HG03159 (cell line): ENCODE measurements around the gene SYT3.

Experiments
- ATAC-seq: cut with Tn5 transposase; IDR thresholded peaks from one replicate; pipeline ENCODE4 v1.9.1; 2021; ENCODE audit warnings: mild to moderate bottlenecking, moderate library complexity; ENCODE audit not compliant: unreplicated experiment

SYT3 gene

DNA sequence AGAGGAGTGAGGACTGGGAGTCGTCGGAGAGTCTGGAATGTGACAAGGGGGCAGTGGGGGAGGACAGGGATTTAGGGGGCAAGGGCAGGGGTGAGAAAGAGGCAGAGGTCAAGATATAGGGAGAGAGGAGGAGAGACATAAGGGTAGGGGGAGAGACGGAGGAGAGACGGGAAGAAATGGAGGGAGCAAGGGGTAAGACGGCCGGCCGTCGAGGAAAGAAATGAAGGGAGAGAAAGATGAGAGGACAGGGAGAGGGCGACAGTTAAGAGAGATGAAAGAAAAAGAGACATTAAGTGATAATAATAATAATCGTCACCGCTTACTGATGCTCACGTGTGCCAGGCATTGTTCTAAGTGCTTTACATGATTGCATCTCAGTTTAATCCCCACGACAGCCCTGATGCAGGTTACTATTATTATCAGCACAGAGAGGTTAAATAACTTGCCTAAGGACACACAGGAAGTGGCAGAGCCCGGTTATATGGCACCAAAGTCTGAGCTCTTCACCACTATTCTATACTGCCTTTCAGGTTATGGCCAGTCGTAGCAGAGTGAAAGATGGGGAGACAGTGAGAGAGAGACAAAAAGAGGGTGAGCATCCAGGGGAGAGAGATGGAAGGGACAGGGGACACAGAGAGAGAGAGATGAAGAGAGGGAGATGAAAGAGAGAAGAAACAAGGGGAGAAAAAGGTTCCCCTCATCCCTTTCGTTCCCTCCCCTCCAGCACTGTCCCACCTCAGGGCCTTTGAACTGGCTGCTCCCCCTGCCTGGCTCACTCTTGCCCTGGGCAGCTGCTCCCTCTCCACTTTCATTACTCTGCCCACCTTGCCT is 23.2 kb upstream of the SYT3 start:
- ATAC-seq: no peak

DNA sequence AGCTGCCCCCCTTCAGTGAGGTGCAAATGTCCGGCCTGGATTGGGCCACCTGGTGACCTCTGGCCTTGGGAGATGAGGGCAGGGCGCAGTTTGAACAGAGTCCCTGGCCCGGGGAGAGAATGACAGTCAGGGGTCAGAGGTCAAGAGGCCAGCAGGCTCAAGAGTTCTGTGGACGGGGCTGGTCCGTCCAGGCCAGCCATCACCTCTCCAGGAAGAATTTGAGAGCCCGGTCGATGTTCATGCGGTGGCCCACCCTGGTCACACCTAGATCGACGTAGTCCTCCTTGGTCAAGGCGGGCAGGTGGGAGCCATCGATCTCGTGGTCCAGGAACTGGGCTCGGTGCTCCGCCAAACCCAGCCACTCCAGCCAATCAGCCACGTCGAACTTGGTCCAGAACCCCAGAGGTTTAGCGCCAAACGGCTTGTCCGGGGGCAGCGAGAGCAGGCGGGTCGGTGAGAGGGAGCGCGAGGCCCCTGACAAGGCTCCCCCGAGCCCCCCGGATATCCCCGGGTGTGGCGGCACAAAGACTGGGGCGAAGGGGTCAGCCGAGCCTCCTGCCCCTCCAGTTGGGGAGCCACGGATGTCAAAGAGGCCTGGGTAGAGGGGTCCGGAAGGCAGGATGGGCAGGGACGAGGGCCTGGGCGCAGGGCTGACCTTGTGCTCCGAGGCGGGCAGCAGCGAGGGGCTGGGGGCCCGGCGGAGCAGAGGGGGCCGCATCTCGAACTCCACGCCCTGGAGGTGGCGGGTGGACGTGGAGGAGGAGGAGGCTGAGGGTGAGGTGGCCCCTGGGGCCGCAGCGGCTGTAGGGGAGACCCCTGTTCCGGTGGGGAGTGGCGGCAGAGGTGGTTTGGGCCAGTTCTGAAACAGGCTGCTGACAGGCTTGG is 22.3 kb upstream of the SYT3 start:
- ATAC-seq: no peak

DNA sequence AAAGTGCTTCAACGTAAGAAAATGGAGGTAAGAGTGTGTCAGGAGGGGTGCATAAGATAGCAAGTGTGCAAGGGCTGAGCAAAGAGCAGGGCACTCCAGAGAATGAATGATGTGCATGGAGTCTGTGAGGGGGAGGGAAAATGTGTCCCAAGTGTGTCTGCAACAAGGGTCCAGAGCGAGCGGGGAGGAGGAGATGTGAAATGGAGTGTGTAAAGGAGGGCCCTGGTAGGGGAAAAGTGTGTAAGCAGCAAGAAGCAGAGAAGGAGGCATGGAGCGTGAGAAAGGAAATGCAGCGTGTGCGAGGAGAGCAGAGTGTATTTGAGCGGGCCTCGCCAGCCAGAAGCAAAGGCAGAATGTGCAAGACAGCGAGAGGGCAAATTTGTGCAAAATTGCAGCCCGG is 21.3 kb upstream of the SYT3 start:
- no peak for ATAC-seq

DNA sequence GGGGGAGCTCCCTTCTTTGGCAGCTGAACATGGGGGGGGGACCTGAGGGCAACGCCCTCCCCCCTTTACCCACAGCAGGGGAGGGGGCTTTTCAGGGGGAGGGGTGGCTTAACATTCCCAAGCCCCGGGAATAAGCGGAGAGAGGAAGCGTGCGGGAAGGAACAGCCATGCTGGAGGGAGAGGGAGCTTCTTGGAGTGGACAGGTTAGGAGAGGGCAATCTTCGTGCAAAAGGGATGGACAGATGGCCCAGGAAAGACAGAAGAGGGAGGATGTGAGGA is 20.3 kb upstream of the SYT3 start:
- ATAC-seq: no peak

DNA sequence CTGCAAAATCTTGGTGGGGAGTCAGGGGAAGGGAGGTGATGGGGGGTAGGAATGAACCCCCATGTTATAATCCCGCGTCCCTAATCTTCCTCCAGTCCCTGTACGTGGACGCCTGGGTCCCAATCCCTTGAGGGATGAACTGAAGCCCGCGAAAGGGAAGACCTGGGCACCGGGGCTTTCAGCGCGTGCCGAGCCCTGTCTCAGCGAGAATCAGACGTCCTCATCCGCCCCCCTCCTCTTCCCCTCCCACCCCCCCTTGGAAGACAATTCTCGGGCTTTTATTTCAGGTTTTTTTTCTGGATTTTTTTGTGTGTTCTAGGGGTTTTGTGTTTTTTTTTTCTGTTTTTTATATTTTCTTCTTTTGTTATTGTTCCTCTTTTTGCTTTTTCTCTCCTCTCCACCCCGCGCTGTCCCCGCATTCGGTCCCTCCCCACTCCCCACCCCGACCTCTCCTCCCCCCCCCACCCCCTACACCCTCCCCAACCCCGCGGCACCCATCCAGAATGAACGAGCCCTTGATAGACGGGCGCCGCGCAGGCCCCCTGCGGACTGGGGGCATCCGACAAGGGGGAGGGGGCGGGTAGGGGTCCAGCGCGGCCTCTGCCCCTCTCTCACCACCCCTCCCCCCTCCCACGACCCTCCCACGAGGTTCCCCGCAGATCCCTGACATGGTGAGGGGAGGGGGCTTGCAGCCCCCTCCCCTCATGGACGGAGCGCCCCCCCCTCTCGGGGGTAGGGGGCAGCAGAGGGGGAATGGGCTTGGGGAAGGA is 19.8 kb upstream of the SYT3 start:
- no peak for ATAC-seq

DNA sequence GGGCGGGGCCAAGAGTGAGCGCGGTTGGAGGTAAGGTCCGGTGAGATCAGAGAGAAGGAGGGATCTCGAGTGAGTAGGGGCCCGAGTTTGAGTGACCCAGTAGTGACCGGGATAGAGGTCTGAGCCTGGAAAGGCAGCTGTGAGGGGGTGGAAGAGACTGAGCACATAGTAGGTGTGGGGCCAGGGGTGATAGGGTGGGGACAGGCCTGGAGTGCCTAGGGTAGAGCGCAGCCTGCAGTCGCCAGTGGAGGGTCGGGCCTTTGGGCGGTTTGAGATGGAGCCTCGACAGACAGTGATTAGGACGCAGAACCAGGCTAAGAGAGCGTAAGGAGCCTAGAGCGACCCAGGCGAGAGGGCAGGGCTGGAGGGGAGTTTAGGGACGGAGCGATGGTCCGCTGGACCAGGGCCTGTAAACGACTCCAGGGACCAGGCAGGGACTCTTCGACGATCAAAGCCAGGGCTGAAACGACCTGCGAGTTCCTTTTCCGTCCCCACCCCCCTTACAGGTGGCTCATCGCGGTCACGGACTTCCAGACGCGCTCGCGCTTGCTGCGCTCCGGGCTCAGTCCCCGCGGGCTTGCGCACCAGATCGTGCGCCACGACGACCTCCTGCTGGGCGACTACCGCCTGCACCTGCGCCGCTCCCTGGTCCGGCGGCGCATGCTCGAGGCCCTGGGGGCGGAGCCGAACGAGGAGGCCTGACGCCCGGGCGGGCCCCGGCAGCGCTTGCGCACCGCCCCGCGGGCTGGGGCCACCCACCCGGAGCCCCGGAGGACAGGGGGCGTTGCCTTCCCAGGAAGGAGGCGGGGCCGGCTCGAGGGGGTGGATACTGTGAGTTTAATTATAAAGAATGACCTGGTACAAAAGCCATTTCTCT is 19.0 kb upstream of the SYT3 start:
- no peak for ATAC-seq

DNA sequence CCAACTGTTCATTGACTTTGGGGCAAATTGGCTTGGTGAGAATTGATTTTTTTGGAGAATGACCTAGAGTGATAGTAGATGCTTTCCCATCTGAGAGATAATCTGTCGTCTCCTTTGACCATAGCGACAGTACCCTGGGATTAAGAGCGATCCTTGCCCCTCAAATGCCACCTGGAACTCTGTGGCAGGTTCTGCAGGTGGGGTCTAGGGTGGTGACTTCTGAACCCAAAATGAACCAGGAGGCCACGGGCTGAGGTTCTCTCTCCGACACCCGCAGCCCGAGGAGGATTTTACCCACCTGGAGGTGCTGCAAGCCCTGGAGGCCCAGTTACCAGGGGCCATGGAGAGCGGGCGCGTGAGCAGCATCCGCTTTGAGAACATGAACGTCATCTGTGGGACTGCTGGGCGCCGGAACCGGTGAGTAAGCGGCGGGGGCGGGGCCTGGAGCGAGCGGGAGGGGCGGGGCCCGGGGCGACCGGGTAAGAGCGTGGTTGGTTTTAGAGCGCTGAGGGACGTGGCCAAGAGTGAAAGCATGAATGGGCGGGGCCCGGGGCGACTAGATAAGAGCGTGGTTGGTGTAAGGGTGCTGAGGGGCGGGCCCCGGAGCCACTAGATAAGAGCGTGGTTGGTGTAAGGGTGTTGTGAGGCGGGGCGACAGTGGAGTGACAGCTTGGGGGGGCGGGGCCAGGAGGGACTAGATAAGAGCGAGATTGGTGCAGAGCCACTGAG is 18.2 kb upstream of the SYT3 start:
- ATAC-seq: no peak

DNA sequence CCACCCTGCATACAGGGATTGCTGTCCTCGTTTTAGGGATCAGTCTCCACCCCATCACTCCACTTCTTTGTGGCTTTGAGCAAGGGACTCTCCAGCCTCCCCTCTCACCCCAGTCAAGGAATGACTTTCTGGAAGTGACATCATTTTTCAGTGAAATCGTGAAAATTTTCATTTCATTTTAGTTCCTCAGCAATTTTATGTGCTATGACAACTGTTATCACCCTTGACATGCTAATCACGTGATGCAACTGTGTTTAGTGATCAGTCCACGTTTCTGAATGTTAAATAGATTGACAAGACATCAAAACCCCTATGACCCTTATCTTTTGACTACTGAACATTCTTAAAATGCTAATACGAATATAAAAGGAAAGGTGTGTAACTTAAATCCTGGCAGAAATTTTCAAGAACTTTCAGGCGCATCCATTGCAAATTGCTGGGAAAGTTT is 17.6 kb upstream of the SYT3 start:
- no peak for ATAC-seq

DNA sequence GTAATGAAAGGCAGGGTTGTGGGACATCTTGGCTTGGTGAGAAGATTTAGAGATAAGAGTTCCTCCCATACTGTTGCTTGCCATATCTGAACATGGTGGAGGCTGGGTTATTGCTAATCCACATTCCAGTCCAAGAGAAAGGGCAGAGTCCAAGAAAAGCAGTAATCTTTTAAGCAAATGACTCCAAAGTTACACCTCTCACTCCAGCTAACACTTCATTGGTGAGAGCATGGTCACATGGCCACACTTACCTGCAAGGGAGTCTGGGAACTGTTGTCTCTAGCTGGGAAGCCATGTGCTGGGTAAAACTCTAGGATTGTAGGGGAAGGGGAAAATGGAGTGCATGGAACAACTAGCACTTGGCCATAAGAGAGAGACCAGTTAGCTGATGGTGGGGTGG is 15.2 kb upstream of the SYT3 start:
- ATAC-seq: no peak

DNA sequence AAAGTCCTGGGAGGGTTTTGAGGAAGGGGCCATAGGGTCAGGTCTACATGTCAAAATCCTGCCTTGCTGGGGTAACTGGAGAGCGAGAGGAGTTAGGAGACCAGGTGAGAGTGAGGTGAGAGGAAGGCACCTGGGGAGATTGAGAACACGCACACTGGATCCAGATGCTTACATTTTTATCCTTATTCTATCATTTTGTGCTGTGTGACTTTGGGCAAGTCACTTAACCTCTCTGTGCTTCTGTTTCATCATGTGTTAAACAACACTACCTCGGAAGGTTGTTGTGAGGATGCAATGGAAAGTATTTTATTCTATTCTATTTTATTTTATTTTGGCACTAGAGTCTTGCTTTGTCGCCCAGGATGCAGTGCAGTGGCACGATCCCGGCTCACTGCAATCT is 13.0 kb upstream of the SYT3 start:
- no peak for ATAC-seq

DNA sequence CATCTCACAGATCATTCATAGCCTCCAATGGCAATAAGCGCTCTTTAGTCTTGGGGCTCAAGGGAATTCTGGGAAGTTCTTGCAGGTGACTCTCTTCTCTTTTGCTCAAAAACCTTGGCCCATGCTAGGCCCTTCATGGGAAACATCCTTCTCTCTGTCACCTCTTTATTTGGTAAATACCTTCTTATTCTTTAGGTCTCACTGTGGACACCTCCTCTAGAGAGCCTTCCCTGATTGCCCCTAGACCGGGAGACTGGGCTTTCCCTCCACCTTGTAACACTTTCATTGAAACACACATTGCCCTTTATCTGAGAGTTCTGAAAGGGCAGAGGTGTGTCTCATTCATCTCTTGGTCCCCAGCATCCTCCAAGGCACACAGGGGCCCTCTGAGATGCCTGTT is 11.5 kb upstream of the SYT3 start:
- no peak for ATAC-seq

DNA sequence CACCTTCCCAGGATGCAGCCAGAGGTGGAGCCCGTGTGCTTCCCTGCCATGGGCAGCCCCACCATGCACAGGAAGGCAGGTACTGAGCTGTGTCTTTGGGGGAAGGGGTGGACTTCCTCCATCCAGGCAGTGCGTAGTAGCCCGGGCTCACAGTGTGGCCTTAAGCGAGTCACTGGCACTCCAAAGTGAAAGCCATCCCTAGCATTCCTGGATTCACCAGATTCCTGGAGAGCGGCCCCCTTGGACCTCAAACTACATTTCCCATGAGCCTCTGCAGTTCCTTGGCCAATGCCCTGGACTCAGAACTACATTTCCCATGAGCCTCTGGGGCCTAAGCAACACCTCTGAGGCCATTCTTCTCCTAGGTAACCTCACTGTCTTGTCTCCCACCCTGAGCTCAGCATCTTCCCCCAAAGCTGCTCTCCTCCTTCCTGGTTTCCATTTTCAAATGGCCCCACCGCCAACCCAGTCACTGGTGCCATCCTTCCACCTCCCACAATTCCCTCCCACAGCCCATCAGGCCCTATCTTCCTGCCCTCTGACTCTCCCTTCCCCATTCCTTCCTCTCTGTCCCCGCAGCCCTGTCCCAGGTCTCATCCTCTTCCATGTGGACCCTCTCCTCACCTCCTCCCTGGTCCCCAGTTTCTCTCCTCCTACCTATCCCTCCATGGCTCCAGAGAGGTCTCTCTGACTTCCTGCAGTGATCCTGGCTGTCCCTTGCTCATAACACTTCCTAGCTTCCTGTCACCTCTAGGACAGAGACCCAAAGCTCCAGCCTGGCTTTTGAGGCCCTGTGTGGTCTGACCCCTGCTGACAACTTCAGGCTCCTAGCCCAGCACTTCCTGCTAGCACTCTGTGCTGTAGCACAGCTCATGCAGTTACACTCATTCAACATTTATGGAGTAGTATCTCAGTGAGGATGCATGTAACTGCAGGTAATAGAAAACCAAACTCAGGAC is 10.0 kb upstream of the SYT3 start, which contains the start of gene C19orf81:
Gene C19orf81 (plus strand): TSS at position 13 of the 959 bp plus-strand sequence. CDS start 0 bp downstream, at position 13.
- ATAC-seq: no peak

DNA sequence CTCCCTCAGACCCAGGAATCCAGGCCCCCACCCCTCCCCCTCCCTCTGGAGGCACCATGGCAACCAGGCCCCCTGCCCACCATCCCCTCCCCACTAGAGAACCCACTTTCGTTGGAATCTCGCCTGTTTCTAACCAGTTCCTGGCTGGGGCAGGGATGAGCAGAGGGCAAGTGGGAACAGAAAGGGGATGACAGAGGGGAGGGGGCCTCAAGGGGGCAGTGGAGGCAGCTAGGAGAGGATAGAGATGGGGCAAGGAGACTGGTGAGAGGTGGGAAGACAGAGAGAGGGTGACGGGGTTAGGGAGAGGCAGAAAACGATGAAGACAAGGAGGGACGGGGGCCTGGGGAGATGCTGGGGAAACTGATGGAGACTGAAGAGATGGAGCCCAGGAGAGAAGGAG is 9.0 kb upstream of the SYT3 start:
- ATAC-seq: no peak

DNA sequence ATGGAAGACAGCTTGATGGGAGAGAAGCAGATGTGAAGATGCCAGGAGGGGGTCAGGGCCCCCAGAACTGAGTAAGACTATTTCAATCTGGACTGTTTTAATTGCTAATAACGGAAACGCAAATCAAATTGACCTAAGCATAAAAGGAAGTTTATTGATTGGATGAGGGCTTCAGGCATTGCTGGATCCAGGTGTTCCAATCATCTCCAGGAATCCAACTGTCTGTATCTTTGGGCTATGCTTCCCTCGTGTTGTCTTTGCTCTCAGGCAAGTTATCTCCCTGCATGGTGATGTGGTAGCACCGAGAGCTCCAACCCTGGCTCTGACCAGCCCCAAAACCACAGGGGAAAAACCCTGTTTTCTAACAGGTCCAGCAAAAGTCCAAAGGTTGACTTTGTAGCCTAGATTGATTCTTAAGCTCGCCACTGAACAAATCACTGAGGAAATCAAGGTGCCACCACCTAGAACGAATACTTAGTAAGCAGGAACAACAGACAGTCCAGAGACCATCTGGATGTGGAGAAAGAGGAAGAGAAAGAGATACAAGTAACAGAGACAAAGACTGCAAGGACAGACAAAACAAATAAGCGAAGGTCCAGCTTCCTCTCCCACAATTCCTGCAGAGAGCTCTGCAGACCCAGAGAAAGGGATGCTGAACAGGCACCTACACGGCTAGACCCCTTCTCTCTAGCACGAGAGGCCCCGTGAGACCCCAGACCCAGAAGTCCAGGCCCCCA is 8.4 kb upstream of the SYT3 start:
- no peak for ATAC-seq

DNA sequence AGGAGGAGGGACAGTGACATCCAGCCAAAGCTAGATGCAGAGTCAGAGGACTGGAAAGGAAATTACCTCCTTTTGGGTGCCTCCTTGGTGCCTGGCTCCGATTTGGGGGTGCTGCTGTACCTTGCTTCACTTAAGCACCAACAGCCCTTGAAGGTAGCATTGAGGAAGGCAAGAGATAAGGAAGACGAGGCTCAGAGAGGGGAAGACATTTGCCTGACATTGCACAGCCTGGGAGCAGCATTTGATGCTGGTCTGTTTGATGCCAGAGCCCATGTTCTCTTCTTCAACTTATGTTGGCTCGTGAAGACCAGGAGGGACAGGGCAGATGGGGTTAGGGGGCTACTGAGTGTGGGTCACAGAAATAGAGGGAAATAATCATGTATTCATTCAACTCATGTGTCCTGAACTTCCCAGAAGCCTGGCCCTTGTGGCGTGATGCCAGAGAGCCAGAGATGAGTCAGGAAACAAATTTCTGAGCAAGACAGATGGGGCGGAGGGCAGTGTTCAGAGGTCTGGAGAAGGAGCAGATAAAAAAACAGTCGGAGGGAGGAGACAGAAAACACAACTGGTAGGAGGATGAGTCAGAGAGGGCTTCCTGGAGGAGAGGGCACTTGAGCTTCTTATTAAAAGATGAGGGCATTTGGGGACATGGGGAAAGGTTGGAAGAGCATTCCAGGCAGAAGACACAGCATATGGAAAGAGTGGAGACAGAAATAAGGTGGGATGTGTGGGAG is 6.6 kb upstream of the SYT3 start:
- ATAC-seq: no peak

DNA sequence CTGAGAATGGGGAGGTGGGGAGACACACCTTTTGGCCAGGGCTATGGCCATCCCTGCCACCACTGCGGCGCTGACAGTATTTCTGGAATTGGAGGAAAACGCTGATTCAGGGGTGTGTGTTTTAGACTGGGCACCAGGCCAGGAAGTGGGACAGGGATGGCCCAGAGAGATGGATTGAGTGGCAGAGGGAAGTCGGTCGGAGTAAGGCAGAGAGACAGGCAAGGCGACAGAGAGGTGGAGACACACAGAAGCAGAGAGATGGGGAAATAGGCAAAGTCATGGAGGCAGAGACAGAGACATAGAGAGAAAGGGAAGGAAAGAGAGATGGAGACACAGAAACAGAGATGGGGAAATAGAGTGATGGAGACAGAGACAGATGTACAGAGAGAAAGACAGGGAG is 5.4 kb upstream of the SYT3 start:
- no peak for ATAC-seq

DNA sequence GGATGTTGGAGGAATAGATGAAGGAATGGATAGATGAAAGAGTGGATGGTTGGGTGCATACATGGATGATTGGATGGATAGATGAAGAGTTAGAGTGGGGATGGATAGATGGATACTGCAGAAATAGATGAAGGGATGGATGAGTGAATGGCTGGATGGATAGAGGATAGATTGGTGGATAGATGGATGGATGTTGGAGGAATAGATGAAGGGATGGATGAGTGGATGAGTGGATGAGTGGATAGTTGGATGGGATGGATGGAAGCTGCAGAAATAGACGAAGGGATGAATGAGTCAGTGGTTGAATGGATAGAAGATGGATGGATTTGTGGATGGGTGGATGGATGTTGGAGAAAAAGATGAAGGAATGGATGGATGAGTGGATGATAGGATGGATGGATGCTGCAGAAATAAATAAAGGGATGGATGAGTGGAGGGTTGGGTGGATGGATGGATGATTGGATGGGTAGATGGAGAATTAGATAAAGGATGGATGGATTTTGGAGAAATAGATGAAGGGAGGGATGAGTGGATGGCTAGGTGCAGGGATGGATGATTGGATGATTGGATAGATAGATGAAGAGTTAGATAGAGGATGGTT is 4.7 kb upstream of the SYT3 start:
- no peak for ATAC-seq
